Endometrial microvascular endothelial cells (primary cell): ENCODE data around the gene POLD1. TPM values are rescaled to one million over a fixed set of nuclear protein-coding genes. Genes with fewer than 3 reads are reported as not detected.

Experiments used
- in situ Hi-C: cut with HindIII; loops from 2 replicates; pipeline ENCODE4 v1.10.0; 2017; ENCODE audit warnings: low sequenced_read_pairs, low pct_unique_long_range_greater_than_20kb; ENCODE audit errors: inconsistent ontology term
- total RNA-seq: library from RNA; depleted of rRNA; stranded (reverse); fragments of >200 nt; gene quantifications from one replicate; pipeline ENCODE4 v1.2.3, GENCODE V29; 2015; ENCODE audit errors: inconsistent ontology term

POLD1 gene
- total RNA-seq, 1 donor from 2014 or later = 63.2 TPM

GRCh38 chr19:50362656-50363424 lies 21.3 kb upstream of the POLD1 start:
- in situ Hi-C loops = no loop called here

DNA sequence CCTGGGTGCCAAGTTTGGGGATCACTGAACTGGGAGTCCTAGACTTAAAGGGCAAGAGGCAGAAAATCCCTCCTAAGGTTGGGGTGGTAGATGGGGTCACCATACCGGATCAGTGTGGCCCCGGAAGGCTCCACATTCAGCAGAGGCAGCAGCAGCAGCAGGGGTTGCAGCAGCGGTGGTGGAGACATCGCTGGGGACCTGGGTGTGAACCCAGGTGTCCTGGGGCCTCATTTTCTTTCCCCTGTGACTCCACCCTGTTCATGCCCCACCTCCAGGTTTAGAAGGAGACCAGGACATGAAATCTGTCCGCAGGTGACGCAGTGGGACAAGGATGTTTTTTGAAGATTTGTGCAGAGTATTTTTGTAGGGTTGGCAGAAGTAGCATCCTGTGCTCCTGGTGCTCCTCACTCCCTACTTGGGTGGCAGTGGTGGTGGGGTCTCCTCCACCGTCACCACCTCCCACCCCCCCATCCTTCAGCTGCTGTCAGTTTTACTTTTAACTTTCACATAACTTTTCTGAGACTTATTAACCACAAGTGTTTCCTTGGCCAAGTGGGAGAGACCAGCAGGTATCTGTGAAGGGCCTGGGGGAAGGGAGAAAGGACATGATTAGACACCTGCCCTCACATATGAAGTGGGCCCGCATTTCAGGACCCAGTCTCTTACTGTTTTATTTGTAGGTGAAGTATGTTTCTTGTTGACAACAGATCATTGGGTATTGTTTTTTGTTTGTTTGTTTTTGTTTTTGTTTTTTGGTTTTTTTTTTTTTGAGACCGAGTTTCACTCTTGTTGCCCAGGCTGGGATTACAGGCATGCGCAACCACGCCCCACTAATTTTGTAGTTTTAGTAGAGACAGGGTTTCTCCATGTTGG lies 18.5 kb upstream of the POLD1 start, which contains the start of gene NAPSA:
Gene NAPSA (minus strand): TSS at position 206 of the 873 bp plus-strand sequence. CDS start 18 bp downstream, at position 188.
- in situ Hi-C loops = no loop called here

- in situ Hi-C loops = no loop called here
Observed at GRCh38 chr19:50368649-50369570, 15.2 kb upstream of the POLD1 start.

DNA sequence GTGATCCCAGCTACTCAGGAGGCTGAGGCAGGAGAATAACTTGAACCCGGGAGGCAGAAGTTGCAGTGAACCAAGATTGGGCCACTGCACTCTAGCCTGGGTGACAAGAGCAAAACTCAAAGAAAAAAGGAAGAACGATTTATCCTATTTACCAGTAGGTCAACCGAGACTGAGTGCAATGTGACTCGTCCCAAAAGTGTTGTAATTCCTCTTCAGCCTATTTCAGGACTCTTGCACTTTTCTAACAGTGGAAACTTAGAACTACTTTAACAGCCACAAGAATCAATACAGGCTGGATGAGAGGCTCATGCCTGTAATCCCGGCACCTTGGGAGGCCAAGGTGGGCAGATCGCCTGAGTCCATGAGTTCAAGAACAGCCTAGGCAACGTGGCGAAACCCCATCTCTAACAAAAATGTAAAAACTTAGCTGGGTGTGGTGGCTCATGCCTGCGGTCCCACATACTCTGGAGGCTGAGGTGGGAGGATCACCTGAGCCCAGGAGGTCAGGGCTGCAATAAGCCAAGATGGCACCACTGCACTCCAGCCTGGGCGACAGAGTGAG lies 12.2 kb upstream of the POLD1 start:
- in situ Hi-C loops = no loop called here

DNA sequence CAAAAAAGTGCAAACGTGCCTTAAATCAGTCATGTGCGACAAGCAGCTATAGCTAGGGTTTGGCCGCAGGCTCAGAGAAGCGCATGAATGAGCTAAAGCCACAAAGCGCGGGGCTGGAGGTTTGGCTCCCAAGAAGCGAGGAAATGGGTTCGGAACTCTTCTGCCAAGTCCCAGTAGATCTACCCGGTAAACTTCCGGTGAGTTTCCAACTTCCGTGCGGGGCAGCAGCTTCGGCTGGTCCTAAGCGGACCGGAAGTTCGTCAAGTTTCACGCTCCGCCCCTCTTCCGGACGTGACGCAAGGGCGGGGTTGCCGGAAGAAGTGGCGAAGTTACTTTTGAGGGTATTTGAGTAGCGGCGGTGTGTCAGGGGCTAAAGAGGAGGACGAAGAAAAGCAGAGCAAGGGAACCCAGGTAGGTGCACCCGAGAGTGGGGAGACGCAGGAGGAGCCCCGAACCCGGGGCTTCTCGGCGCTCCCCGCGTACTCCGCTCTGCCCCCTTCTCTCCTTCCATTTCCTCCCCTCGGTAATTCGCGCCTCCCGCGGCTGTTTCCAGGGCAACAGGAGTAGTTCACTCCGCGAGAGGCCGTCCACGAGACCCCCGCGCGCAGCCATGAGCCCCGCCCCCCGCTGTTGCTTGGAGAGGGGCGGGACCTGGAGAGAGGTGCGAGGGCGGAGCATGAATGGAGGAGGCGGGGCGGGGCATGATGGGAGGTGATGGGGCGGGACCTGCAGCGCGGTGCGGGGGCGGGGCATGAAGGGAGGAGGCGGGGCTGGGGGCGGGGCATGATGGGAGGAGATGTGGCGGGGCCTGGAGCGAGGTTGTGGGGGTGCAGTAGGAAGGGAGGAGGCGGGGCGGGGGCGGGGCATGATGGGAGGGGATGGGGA lies 7.7 kb upstream of the POLD1 start, which contains the start of gene NR1H2:
Gene NR1H2 (plus strand): TSS at position 292 of the 885 bp plus-strand sequence. CDS start 1,149 bp downstream, outside the sequence.
- in situ Hi-C loops = no loop called here

- in situ Hi-C loops = no loop called here
Observed at GRCh38 chr19:50377051-50377461, 7.1 kb upstream of the POLD1 start.

DNA sequence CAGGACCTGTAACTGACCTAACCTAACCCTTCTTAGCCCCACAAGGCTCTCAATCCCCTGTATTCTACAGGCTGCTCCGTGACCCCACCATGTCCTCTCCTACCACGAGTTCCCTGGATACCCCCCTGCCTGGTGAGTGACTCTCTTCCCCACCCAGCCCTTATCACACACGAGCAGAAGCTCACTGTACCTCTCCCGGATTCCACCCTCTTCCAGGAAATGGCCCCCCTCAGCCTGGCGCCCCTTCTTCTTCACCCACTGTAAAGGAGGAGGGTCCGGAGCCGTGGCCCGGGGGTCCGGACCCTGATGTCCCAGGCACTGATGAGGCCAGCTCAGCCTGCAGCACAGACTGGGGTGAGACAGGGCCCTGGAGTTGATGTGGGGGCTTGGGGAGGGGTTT lies 6.6 kb upstream of the POLD1 start:
- in situ Hi-C loops = no loop called here

DNA sequence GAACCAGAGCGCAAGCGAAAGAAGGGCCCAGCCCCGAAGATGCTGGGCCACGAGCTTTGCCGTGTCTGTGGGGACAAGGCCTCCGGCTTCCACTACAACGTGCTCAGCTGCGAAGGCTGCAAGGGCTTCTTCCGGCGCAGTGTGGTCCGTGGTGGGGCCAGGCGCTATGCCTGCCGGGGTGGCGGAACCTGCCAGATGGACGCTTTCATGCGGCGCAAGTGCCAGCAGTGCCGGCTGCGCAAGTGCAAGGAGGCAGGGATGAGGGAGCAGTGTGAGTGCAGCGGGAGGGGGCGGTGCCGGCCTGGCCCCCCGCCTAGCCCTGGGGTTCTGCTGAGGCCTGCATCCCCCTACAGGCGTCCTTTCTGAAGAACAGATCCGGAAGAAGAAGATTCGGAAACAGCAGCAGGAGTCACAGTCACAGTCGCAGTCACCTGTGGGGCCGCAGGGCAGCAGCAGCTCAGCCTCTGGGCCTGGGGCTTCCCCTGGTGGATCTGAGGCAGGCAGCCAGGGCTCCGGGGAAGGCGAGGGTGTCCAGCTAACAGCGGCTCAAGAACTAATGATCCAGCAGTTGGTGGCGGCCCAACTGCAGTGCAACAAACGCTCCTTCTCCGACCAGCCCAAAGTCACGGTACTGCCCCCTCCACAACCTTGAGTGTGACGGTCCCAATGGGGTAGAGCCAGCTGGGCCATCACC lies 5.8 kb upstream of the POLD1 start:
- in situ Hi-C loops = no loop called here

- in situ Hi-C loops = no loop called here
Observed at GRCh38 chr19:50378863-50379236, 5.3 kb upstream of the POLD1 start.

GRCh38 chr19:50379602-50380001 lies 4.5 kb upstream of the POLD1 start:
- in situ Hi-C loops = no loop called here

DNA sequence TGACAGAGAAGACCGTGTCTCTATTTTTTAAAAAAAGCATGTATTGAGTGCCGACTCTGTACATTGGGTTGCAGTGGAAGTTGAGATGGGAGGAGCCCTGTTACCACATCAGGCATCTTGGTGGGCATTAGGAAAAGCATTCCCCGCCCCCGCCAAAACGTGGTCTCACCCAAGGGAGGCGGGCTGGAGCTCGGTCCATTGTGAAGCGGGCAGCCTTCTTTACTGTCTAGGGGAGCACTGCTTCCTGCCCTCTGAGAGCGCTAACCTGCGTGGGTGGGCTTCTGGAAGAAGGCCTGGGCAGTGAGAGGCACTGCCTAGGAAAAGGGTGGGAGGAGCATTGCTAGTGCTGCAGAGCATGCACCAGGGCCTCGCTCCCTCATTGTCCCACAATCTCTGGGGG lies 4.0 kb upstream of the POLD1 start:
- in situ Hi-C loops = no loop called here

- in situ Hi-C loops = no loop called here
Observed at GRCh38 chr19:50380751-50381151, 3.4 kb upstream of the POLD1 start.

GRCh38 chr19:50381881-50382729 lies 2.0 kb upstream of the POLD1 start:
- in situ Hi-C loops = no loop called here

GRCh38 chr19:50383001-50383851 lies 921 bp upstream of the POLD1 start:
- in situ Hi-C loops = no loop called here

- in situ Hi-C loops = no loop called here
Observed at GRCh38 chr19:50384685-50385535, 763 bp downstream of the POLD1 start.
